ENCODE results near the gene TRIP12.
"Not testable (repeated sequence)": the region's sequence is repeated elsewhere in the genome, so short reads cannot be mapped to it uniquely, and the experiment has no call there.

Gene TRIP12

DNA sequence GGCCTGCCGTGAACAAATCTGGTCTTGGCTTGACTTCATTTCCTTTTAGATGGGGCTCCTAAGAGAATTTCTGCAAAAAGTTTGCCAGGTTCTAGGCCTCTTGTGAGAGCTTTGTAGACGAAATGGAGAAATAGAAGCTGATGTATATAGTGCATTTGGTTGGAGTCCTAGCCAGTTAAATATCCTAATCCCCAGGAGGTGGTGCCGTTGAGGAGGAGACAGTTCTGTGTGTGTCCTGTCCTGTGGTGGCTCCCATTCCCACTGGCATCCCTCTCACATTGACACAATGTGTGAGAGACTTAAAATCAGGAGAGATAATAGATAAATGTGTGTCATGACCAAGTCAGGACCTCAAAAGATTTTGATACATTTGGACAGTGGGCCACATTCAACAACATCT is 172.9 kb downstream of the TRIP12 start:
- no peaks in the 10 kb centered on the region for H3K4me1 ChIP-seq (ENCODE audit: insufficient read depth, low read length)
- H3K4me3 ChIP-seq (ENCODE audit: low read depth in 1 of 2, low read length in 2 of 2), result no peak overlapping the region
- no peak overlapping the region for H3K9ac ChIP-seq (ENCODE audit: low read length)
- no peaks in the 10 kb centered on the region for H3K36me3 ChIP-seq (ENCODE audit: insufficient read depth, low read length)
- H3K9me3 ChIP-seq (ENCODE audit: low read length), result no peaks in the 10 kb centered on the region
- no peak overlapping the region for H3K27ac ChIP-seq (ENCODE audit: low read depth, low read length)
- H3K27me3 ChIP-seq (ENCODE audit: control insufficient read depth in 1 of 2, insufficient read depth in 2 of 2, low read length in 2 of 2), result no peaks in the 10 kb centered on the region

DNA sequence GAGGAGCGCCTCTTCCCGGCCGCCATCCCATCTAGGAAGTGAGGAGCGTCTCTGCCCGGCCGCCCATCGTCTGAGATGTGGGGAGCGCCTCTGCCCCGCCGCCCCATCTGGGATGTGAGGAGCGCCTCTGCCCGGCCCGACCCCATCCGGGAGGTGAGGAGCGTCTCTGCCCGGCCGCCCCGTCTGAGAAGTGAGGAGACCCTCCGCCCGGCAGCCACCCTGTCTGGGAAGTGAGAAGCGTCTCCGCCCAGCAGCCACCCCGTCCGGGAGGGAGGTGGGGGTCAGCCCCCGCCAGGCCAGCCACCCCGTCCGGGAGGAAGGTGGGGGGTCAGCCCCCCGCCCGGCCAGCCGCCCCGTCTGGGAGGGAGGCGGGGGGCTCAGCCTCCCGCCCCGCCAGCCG is 179.1 kb downstream of the TRIP12 start:
- H3K9ac ChIP-seq (ENCODE audit: low read length); H3K4me3 ChIP-seq (ENCODE audit: low read depth in 1 of 2, low read length in 2 of 2); H3K27me3 ChIP-seq (ENCODE audit: control insufficient read depth in 1 of 2, insufficient read depth in 2 of 2, low read length in 2 of 2); H3K27ac ChIP-seq (ENCODE audit: low read depth, low read length); H3K9me3 ChIP-seq (ENCODE audit: low read length); H3K36me3 ChIP-seq (ENCODE audit: insufficient read depth, low read length); H3K4me1 ChIP-seq (ENCODE audit: insufficient read depth, low read length): not testable (repeated sequence)

DNA sequence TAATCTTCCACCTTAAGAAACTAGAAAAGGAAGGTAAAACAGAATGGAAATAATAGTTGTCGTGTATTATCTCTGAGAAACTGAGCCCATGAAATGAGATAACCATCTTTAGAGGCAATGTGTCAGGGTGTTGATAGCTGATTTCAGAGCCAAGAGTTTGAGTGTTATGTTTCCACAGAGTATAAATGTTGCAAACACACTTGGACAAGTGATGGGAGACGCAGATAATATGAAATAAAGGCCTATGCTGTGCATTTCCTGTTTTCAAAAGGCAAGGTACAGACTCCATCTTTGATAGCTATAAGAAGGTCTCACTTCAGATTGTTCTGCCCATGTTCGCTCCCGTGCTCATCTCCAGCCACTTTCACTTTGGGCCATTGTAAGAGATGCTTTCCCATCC is 181.5 kb downstream of the TRIP12 start:
- Histone ChIP-seq H3K27ac (ENCODE audit: low read depth, low read length) (no peak overlapping the region), H3K36me3 (ENCODE audit: insufficient read depth, low read length) (no peaks in the 10 kb centered on the region), H3K27me3 (ENCODE audit: control insufficient read depth in 1 of 2, insufficient read depth in 2 of 2, low read length in 2 of 2) (no peaks in the 10 kb centered on the region), H3K4me3 (ENCODE audit: low read depth in 1 of 2, low read length in 2 of 2) (no peak overlapping the region), H3K9me3 (ENCODE audit: low read length) (no peaks in the 10 kb centered on the region), H3K4me1 (ENCODE audit: insufficient read depth, low read length) (no peaks in the 10 kb centered on the region), H3K9ac (ENCODE audit: low read length) (no peak overlapping the region)

DNA sequence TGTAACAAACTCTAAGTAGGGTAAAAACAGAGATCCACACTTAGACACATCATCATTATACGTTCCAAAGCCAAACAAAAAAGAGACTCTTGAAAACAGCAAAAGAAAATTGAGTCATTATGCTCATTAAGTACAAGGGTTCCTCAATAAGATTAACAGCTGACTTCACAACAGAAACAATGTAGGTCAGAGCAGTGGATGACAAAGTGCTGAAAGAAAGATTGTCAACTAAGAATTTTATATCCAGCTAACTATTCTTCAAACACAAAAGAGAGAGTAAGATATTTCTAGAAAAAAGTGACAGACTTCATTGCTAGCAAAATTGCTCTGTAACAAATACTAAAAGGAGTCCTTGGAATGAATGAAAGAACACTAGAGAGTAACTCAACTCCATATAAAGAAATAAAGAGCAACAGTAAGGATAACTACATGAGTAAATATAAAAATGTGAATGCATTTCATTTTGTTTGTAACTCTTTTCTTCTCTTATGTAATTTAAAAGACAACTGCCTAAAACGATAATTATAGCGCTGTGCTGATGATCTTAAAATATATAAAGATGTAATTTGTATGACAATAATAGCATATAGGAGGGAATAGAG is 183.7 kb downstream of the TRIP12 start:
- Histone ChIP-seq H3K36me3 (ENCODE audit: insufficient read depth, low read length) (no peaks in the 10 kb centered on the region), H3K4me3 (ENCODE audit: low read depth in 1 of 2, low read length in 2 of 2) (no peak overlapping the region), H3K9me3 (ENCODE audit: low read length) (no peaks in the 10 kb centered on the region), H3K4me1 (ENCODE audit: insufficient read depth, low read length) (no peaks in the 10 kb centered on the region), H3K9ac (ENCODE audit: low read length) (no peak overlapping the region), H3K27me3 (ENCODE audit: control insufficient read depth in 1 of 2, insufficient read depth in 2 of 2, low read length in 2 of 2) (no peaks in the 10 kb centered on the region), H3K27ac (ENCODE audit: low read depth, low read length) (no peak overlapping the region)

DNA sequence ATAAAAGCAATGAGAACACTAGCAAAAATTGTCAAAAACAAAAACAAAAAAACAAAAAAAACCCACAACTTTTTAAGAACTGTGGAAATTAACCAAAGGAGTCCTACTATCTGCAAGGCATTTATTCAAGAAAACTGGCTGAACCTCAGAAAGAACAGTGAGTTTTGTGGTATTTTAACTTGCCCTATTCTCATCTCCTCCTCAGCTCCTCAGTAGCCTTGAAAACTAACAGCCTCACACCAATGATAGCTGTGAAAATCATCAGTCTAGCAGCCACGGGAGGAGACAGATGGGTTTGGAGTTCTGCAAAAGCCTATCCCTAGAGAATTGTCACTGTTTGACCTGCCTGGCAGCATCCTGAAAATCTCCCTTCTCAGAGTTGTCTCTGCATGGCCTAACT is 187.4 kb downstream of the TRIP12 start:
- no peaks in the 10 kb centered on the region for H3K4me1 ChIP-seq (ENCODE audit: insufficient read depth, low read length)
- H3K9me3 ChIP-seq (ENCODE audit: low read length), result no peaks in the 10 kb centered on the region
- no peaks in the 10 kb centered on the region for H3K36me3 ChIP-seq (ENCODE audit: insufficient read depth, low read length)
- no peaks in the 10 kb centered on the region for H3K27me3 ChIP-seq (ENCODE audit: control insufficient read depth in 1 of 2, insufficient read depth in 2 of 2, low read length in 2 of 2)
- no peak overlapping the region for H3K4me3 ChIP-seq (ENCODE audit: low read depth in 1 of 2, low read length in 2 of 2)
- no peak overlapping the region for H3K27ac ChIP-seq (ENCODE audit: low read depth, low read length)
- H3K9ac ChIP-seq (ENCODE audit: low read length), result no peak overlapping the region

DNA sequence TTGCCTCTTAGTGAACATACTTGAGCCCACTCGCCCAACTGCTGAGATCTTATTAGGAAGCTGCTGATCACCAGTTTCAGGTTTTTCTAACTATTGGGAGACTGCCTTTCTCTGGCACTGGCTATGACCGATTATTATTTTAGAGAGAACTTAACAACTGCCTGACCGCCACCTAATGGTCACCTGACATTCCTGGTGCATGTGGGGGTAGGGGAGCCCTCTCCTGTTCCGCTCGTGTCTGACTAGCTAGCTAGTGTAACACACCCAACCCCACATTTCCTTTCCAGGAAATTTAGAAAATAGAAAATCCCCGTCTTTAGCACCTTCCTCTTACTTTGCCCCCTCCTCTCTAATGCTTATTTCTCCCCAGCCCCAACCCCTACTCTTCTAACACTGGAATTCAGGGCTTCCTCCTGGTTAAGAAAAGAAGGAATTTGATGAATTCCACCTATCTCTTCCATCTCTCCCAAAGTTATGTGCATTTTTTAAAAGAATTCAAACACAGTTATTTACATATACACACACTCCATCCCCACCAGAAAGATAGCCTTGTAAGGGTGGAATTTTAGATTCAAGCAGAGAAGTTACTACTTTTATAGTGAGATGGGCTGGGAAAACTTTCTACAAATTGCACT is 188.1 kb downstream of the TRIP12 start:
- Histone ChIP-seq H3K27ac (ENCODE audit: low read depth, low read length) (no peak overlapping the region), H3K36me3 (ENCODE audit: insufficient read depth, low read length) (no peaks in the 10 kb centered on the region), H3K4me3 (ENCODE audit: low read depth in 1 of 2, low read length in 2 of 2) (no peak overlapping the region), H3K9me3 (ENCODE audit: low read length) (no peaks in the 10 kb centered on the region), H3K9ac (ENCODE audit: low read length) (no peak overlapping the region), H3K4me1 (ENCODE audit: insufficient read depth, low read length) (no peaks in the 10 kb centered on the region), H3K27me3 (ENCODE audit: control insufficient read depth in 1 of 2, insufficient read depth in 2 of 2, low read length in 2 of 2) (no peaks in the 10 kb centered on the region)

DNA sequence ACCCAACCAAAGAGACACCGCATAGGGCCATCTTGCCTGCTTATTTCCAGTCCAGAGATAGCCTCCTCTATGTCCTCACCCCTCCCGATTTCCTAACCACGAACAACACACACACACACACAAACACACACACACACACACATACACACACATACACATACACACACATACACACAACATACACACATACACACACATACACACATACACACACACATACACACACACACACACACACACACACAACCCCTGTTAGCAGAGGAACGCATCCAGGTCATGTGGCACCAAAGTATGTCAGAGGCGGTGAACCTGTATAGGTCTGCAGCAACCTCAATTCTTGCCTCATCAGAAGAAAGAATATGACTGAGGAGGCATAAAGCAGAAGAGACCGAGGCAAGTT is 188.9 kb downstream of the TRIP12 start:
- H3K27ac ChIP-seq (ENCODE audit: low read depth, low read length), result no peak overlapping the region
- no peaks in the 10 kb centered on the region for H3K27me3 ChIP-seq (ENCODE audit: control insufficient read depth in 1 of 2, insufficient read depth in 2 of 2, low read length in 2 of 2)
- no peak overlapping the region for H3K4me3 ChIP-seq (ENCODE audit: low read depth in 1 of 2, low read length in 2 of 2)
- H3K9me3 ChIP-seq (ENCODE audit: low read length), result no peaks in the 10 kb centered on the region
- H3K9ac ChIP-seq (ENCODE audit: low read length), result no peak overlapping the region
- H3K36me3 ChIP-seq (ENCODE audit: insufficient read depth, low read length), result no peaks in the 10 kb centered on the region
- H3K4me1 ChIP-seq (ENCODE audit: insufficient read depth, low read length), result no peaks in the 10 kb centered on the region

DNA sequence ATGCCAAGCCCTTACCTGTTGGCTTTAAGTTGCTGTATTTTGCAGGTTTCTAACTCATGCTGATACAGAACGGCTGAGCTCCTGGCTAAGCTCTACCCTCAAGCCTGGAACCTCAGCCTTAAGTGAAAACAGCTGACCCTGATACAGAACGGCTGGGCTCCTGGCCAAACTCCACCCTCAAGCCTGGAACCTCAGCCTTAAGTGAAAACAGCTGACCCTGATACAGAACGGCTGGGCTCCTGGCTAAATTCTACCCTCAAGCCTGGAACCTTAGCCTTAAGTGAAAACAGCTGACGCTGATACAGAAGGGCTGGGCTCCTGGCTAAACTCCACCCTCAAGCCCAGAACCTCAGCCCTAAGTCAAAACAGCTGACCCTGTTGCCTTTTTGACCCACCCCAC is 189.9 kb downstream of the TRIP12 start:
- Histone ChIP-seq H3K36me3 (ENCODE audit: insufficient read depth, low read length) (no peaks in the 10 kb centered on the region), H3K27ac (ENCODE audit: low read depth, low read length) (no peak overlapping the region), H3K9me3 (ENCODE audit: low read length) (no peaks in the 10 kb centered on the region), H3K9ac (ENCODE audit: low read length) (no peak overlapping the region), H3K4me1 (ENCODE audit: insufficient read depth, low read length) (no peaks in the 10 kb centered on the region), H3K27me3 (ENCODE audit: control insufficient read depth in 1 of 2, insufficient read depth in 2 of 2, low read length in 2 of 2) (no peaks in the 10 kb centered on the region), H3K4me3 (ENCODE audit: low read depth in 1 of 2, low read length in 2 of 2) (no peak overlapping the region)

DNA sequence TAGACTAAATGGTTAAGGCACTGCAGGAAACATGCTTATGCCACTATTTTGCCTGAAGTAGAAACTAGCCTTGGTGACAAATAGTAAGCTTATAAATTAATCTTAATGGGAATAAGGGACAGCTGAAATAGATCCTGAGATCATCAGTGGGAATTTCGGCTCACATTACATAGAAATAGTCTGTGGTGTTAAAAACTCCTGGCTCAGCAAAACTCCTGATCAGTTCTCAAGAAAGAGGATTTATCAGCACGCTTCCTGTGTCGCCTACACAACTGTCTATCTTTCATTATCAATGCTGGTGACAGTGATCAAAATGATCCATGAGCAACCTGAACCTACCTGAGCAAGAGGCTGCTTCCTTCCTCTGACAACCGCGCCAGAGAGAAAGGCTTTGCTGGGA is 190.4 kb downstream of the TRIP12 start:
- no peaks in the 10 kb centered on the region for H3K9me3 ChIP-seq (ENCODE audit: low read length)
- H3K27me3 ChIP-seq (ENCODE audit: control insufficient read depth in 1 of 2, insufficient read depth in 2 of 2, low read length in 2 of 2), result no peaks in the 10 kb centered on the region
- H3K4me1 ChIP-seq (ENCODE audit: insufficient read depth, low read length), result no peaks in the 10 kb centered on the region
- no peak overlapping the region for H3K4me3 ChIP-seq (ENCODE audit: low read depth in 1 of 2, low read length in 2 of 2)
- H3K36me3 ChIP-seq (ENCODE audit: insufficient read depth, low read length), result no peaks in the 10 kb centered on the region
- H3K27ac ChIP-seq (ENCODE audit: low read depth, low read length), result no peak overlapping the region
- no peak overlapping the region for H3K9ac ChIP-seq (ENCODE audit: low read length)

DNA sequence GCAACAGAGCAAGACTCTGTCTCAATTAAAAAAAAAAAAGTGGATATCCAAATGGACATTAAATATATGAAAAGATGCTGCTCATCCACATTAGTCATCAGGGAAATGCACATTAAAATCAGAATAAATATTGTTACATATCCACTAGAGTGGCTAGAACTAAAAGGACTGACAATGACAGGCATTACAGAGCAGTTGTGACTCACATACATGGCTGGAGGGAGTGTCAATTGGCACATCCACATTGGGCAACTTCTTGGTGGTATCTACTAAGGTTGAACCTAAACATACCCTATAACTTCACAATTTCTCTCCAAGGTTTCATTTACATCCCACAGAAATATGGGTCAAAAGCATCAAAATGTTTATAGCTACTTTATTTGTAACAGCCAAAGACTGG is 193.4 kb downstream of the TRIP12 start:
- Histone ChIP-seq H3K9me3 (ENCODE audit: low read length) (no peaks in the 10 kb centered on the region), H3K36me3 (ENCODE audit: insufficient read depth, low read length) (no peaks in the 10 kb centered on the region), H3K4me1 (ENCODE audit: insufficient read depth, low read length) (no peaks in the 10 kb centered on the region), H3K4me3 (ENCODE audit: low read depth in 1 of 2, low read length in 2 of 2) (no peak overlapping the region), H3K9ac (ENCODE audit: low read length) (no peak overlapping the region), H3K27ac (ENCODE audit: low read depth, low read length) (no peak overlapping the region), H3K27me3 (ENCODE audit: control insufficient read depth in 1 of 2, insufficient read depth in 2 of 2, low read length in 2 of 2) (no peaks in the 10 kb centered on the region)

DNA sequence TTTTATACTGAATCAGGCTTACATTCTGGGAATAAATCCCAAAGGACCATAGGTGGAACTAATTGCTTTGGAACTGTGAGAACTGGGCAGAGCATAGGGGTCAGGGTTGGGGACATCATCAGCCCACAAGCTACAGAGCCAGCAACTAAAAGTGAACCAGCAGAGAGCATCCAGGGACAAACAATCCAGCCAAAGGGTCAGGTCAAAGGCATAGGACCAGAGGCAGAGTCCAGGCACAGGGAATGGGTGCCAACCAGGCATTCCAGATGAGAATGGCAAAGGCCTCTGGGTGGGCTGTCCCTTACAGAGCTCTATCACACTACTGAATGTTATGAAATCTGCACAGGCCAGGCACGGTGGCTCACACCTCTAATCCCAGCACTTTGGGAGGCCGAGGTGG is 195.2 kb downstream of the TRIP12 start:
- H3K4me1 ChIP-seq (ENCODE audit: insufficient read depth, low read length), result no peaks in the 10 kb centered on the region
- no peak overlapping the region for H3K4me3 ChIP-seq (ENCODE audit: low read depth in 1 of 2, low read length in 2 of 2)
- H3K9ac ChIP-seq (ENCODE audit: low read length), result no peak overlapping the region
- H3K27me3 ChIP-seq (ENCODE audit: control insufficient read depth in 1 of 2, insufficient read depth in 2 of 2, low read length in 2 of 2), result no peaks in the 10 kb centered on the region
- no peak overlapping the region for H3K27ac ChIP-seq (ENCODE audit: low read depth, low read length)
- H3K36me3 ChIP-seq (ENCODE audit: insufficient read depth, low read length), result no peaks in the 10 kb centered on the region
- no peaks in the 10 kb centered on the region for H3K9me3 ChIP-seq (ENCODE audit: low read length)

Measured in muscle layer of colon (tissue), 2 donors.